ENCODE measurements around the gene CLDN7. TPM values are rescaled to one million over a fixed set of nuclear protein-coding genes. Genes with fewer than 3 reads are reported as not detected.

Gene CLDN7
- total RNA-seq, 1 donor from 2014 or later: 248 TPM

GRCh38 chr17:7281953-7282751 lies 19.9 kb upstream of the CLDN7 start:
- no peak for DNase-seq (ENCODE audit: low read depth)
- Histone ChIP-seq H3K4me3 (ENCODE audit: low read depth, low read length) (peak overlapping the region; percentile 31), H3K36me3 (ENCODE audit: control insufficient read depth, insufficient read depth, low read length) (no peaks in the 10 kb centered on the region), H3K27me3 (ENCODE audit: control insufficient read depth, insufficient read depth, low read length) (peaks cover 47% of the 10 kb centered on the region)
- TF ChIP-seq CTCF (IDR thresholded peaks at IDR 0.05; ENCODE audit: insufficient read depth, low read length, poor library complexity, severe bottlenecking): no peak

GRCh38 chr17:7281074-7281952 lies 19.0 kb upstream of the CLDN7 start, which contains the start of gene SLC2A4:
SLC2A4 (plus strand) TSS chr17:7281718; CDS start chr17:7281935, 217 bp downstream.
- peak; percentile 62 for DNase-seq (ENCODE audit: low read depth)
- no peak for TF ChIP-seq CTCF (IDR thresholded peaks at IDR 0.05; ENCODE audit: insufficient read depth, low read length, poor library complexity, severe bottlenecking)
- no peaks in the 10 kb centered on the region for H3K36me3 ChIP-seq (ENCODE audit: control insufficient read depth, insufficient read depth, low read length)
- H3K27me3 ChIP-seq (ENCODE audit: control insufficient read depth, insufficient read depth, low read length): peaks cover 40% of the 10 kb centered on the region
- H3K4me3 ChIP-seq (ENCODE audit: low read depth, low read length): peak within 1 kb of the TSS; percentile 31

DNA sequence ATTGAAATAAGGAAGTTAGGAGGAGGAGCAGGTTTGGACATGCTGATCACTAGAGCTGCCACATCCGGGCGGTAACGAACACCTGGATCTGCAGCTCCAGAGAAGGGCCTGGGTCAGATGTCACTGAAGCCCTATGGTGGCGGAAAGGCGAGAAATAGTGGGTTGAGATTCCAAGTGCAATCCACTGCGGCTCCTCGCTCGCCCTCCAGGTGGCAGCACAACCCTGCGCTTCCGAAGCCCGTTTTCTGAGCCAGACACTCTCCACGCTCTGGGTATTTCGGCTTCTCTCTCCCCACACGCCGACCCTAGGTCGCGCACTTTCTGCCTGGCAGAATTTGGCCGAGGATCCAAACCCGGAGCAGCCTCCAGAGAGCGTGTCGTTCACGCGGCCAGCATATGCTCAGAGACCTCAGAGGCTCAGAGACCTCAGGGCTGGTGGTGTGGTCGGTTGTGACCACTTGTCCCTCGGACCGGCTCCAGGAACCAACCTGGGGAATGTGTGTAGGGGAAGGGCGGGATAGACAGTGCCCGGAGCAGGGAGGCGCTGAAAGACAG lies 18.3 kb upstream of the CLDN7 start:
- Histone ChIP-seq H3K36me3 (ENCODE audit: control insufficient read depth, insufficient read depth, low read length) (no peaks in the 10 kb centered on the region), H3K4me3 (ENCODE audit: low read depth, low read length) (no peak overlapping the region), H3K27me3 (ENCODE audit: control insufficient read depth, insufficient read depth, low read length) (peaks cover 34% of the 10 kb centered on the region)
- peak; percentile 93 for TF ChIP-seq CTCF (IDR thresholded peaks at IDR 0.05; ENCODE audit: insufficient read depth, low read length, poor library complexity, severe bottlenecking)
- DNase-seq (ENCODE audit: low read depth): no peak

GRCh38 chr17:7279448-7279847 lies 17.2 kb upstream of the CLDN7 start:
- Histone ChIP-seq H3K36me3 (ENCODE audit: control insufficient read depth, insufficient read depth, low read length) (no peaks in the 10 kb centered on the region), H3K4me3 (ENCODE audit: low read depth, low read length) (no peak overlapping the region), H3K27me3 (ENCODE audit: control insufficient read depth, insufficient read depth, low read length) (peaks cover 28% of the 10 kb centered on the region)
- no peak for TF ChIP-seq CTCF (IDR thresholded peaks at IDR 0.05; ENCODE audit: insufficient read depth, low read length, poor library complexity, severe bottlenecking)
- DNase-seq (ENCODE audit: low read depth): no peak

- Histone ChIP-seq H3K36me3 (ENCODE audit: control insufficient read depth, insufficient read depth, low read length) (no peaks in the 10 kb centered on the region), H3K27me3 (ENCODE audit: control insufficient read depth, insufficient read depth, low read length) (peaks cover 9% of the 10 kb centered on the region), H3K4me3 (ENCODE audit: low read depth, low read length) (no peak overlapping the region)
- TF ChIP-seq CTCF (IDR thresholded peaks at IDR 0.05; ENCODE audit: insufficient read depth, low read length, poor library complexity, severe bottlenecking): no peak
- DNase-seq (ENCODE audit: low read depth): no peak
These were observed 4.5 kb upstream of the CLDN7 start for GRCh38 chr17:7266784-7267183.
